AG09309 (cell line): ENCODE results near the gene ZNF423.
A peak's percentile ranks its signal among the peaks of the same experiment; 100 is the strongest.

Experiments
- DNase-seq: peaks from one replicate; pipeline ENCODE4 v3.0.0-alpha.2; 2010; ENCODE audit warnings: low read depth
- H3K4me3 ChIP-seq: 2 replicates; pipeline ENCODE4 v1.5.1; 2011; ENCODE audit warnings: mild to moderate bottlenecking, low read depth, low read length, moderate library complexity; ENCODE audit not compliant: control insufficient read depth
- CTCF ChIP-seq: IDR thresholded peaks from 2 replicates; pipeline ENCODE4 v1.5.1; 2011; ENCODE audit warnings: mild to moderate bottlenecking, low read depth, low read length, inconsistent platforms; ENCODE audit not compliant: insufficient read depth, control insufficient read depth; ENCODE audit errors: missing control alignments

The ZNF423 gene

GRCh38 chr16:49558451-49558850 lies 297.5 kb downstream of the ZNF423 start:
- DNase-seq: no peak
- TF ChIP-seq CTCF: no peak
- H3K4me3 ChIP-seq: no peak overlapping the region

- no peak overlapping the region for H3K4me3 ChIP-seq
- peak; percentile 39 for TF ChIP-seq CTCF
- DNase-seq: no peak
These were observed 299.1 kb downstream of the ZNF423 start for GRCh38 chr16:49556606-49557446.

GRCh38 chr16:49556249-49556605 lies 299.7 kb downstream of the ZNF423 start:
- no peak for TF ChIP-seq CTCF
- DNase-seq: no peak

GRCh38 chr16:49554681-49555080 lies 301.2 kb downstream of the ZNF423 start:
- DNase-seq: no peak
- TF ChIP-seq CTCF: no peak
- H3K4me3 ChIP-seq: no peak overlapping the region

More at GRCh38 chr16:49556249-49556605, 299.7 kb downstream of the ZNF423 start:
- no peak overlapping the region for H3K4me3 ChIP-seq

GRCh38 chr16:49552313-49552928 lies 303.5 kb downstream of the ZNF423 start:
- no peak overlapping the region for H3K4me3 ChIP-seq
- TF ChIP-seq CTCF: no peak
- no peak for DNase-seq

- no peak for DNase-seq
- no peak overlapping the region for H3K4me3 ChIP-seq
- TF ChIP-seq CTCF: no peak
These were observed 305.2 kb downstream of the ZNF423 start for GRCh38 chr16:49550666-49551065.
